Adipose tissue (tissue), 3 donors: ENCODE results near the gene FAAP100. TPM values are rescaled to one million over a fixed set of nuclear protein-coding genes. Genes with fewer than 3 reads are reported as not detected.

Experiments used
- H3K27ac ChIP-seq: one replicate; pipeline ENCODE4 v1.5.1; 2013; ENCODE audit warnings: low read depth, low read length
- WGBS, 3 donors: extraction: QIAGEN DNeasy Blood & Tissue Kit; methylation state at CpG; one replicate each; pipeline ENCODE4 v1.1.7; 2013; 5-methylcytosine and 5-hydroxymethylcytosine counted together
- polyA plus RNA-seq, 3 donors: library from polyadenylated mRNA; stranded (reverse); fragments of 200-250 nt; gene quantifications; one replicate each; pipeline ENCODE4 v1.2.3, GENCODE V29; 2013
- donor health status: healthy with polysubstance abuse.
- donor health status: Bipolar disorder and iron deficiency.
- donor health status: healthy.

FAAP100 gene
- polyA plus RNA-seq, 3 donors = 10.1 to 25.9 (median 22.4) TPM

DNA sequence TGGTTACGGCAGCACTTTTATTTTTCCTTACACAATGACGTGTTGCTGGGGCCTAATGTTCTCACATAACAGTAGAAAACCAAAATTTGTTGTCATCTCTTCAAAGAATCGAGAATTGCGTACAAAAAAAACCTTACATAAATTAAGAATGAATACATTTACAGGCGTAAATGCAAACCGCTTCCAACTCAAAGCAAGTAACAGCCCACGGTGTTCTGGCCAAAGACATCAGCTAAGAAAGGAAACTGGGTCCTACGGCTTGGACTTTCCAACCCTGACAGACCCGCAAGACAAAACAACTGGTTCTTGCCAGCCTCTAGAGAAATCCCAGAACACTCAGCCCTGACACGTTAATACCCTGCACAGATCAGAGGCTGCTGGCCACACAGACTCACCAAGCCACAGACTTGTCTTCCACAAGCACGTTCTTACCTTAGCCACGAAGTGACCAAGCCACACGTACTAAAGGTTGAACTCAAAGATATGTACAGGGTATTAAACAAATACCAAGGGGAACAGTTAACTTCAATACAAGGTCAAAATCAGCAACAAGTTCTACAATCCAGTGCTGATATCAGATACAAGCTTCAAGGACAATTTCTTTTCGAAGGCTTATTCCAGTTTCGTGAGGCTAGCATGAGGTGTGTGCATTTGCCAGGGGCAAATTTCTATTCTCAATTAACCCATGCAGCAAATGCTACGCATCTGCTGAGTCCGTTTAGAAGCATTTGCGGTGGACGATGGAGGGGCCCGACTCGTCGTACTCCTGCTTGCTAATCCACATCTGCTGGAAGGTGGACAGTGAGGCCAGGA lies 42.0 kb downstream of the FAAP100 start:
- no peak overlapping the region for H3K27ac ChIP-seq
- WGBS, 3 donors = 5 to 8% (median 7%) methylated on average over 22 of the region's 22 CpGs

DNA sequence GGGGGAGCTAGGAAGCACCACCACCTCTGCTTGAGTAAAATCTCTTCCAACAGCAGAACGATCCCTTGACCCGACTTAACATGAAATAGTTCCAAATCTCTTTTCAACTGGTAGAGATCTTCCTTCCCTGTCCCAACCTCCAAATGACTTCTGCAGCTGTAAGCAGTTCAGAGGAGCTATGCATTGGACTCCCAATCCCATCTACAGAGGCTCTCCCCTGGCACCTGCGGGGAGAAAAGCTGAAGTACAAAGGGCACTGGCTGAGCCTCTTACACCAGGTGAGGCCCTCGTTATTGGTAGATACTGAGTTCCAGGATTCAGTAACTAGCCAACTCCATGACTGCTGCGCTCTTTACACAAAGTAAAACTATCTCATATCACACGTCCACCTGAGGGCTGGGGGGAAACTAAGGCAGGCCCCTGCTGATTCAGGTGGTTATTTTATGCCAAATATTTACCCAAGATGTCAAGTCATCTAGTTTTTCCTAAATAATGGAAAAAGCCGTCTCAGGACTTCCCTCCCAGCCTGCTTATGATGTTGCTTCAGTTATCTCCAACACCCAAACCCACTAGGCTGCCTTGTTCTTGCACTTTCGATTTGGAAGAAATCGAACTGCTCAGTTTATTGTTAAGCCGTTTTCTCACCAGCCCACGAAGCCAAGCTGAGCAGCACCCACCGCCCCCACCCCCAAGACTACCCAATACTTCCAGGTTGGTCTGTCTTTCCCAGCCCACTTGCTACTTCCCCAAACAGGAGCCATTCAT lies 42.8 kb downstream of the FAAP100 start:
- 16 to 22% (median 20%) methylated on average over 12 of the region's 12 CpGs for WGBS, 3 donors
- no peak overlapping the region for H3K27ac ChIP-seq

DNA sequence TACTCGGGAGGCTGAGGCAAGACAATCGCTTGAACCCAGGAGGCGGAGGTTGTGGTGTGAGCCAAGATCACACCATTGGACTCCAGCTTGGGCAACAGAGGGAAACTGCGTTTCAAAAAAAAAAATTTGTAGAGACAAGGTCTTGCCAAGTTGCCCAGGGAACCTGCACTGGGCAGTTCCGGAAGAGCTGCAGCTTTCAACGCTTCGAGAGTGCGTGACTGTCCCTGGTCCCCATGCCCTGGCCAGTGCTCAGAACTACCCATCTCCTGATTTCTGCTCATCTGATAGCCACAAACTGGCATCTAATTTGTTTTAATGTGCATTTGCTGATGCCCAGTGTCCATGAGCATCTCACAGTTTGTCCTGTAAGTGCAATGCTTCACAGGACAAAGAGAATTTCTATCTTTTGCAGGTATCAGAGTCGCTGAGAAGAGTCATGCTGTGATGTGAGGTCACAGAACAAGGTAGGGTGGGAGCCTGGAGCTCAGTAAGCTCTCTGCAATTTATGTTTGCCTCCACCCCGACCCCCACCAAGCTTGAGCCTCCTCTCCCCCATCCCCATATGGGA lies 43.4 kb downstream of the FAAP100 start:
- WGBS, 3 donors = 63% methylated on average over 10 of the region's 10 CpGs

DNA sequence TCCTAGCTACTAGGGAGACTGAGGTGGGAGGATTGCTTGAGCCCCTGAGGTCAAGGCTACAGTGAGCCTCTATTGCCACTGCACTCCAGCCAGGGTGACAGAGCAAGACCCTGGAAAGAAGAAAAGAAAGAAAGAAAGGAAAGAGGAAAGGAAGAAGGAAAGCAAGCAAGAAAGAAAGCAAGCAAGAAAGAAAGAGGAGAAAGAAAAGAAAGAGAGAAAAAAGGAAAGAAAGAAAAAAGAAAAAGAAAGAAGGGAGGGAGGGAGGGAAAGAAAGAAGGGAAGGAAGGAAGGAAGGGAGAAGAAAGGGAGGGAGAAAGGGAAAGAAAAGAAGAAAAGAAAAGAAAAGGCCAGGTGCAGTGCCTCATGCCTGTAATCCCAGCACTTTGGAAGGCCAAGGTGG lies 48.5 kb downstream of the FAAP100 start:
- no peak overlapping the region for H3K27ac ChIP-seq

More for the DNA sequence above, 43.4 kb downstream of the FAAP100 start:
- no peak overlapping the region for H3K27ac ChIP-seq

DNA sequence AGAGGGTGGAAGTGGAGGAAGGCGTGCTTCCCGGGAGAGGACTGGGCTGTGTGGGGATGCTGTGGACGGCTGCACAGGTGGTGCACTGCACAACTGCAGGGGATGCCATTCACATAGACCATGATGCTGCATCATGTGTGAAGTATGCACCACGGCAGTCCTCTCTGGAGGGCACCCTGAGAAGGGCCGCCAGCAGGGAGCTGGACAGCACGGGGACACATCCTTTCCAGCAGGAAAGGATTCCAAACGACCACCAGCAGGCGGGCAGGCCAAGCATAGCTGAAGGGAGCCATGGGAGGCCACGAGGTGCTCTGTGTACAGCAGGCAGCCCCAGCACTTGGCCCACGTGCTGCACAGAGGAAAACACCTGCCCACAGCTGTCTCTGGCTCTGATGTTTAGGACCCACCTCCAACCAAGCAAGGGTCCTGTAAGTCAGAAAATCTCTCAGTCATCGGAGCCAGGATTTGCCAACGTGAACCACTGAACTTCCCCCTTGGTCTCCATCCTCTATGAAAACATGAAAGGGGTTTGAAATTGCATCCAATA lies 49.6 kb downstream of the FAAP100 start:
- 62 to 74% (median 68%) methylated on average over 12 of the region's 12 CpGs for WGBS, 3 donors

DNA sequence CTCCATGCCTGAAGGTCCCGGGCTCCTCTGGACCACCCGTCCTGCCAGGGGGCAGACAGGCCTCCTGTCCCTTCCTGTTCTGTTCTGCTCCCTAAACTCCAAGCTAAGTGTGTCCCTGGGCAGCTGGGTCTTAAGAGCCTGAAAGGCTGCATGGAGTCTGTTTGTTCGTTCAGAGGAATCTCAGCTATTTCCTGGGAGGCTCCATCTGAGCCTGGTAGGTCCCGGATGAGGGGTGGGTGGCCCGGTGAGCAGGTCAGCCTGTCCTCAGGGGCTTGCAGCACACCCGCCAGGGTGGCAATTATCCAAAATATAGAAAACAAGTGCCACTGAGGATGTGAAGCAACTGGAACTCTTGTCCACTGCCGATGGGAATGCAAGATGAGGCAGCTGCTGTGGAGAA lies 52.1 kb downstream of the FAAP100 start:
- WGBS, 3 donors = 55 to 70% (median 66%) methylated on average over 7 of the region's 7 CpGs
- H3K27ac ChIP-seq = no peak overlapping the region

More for the DNA sequence above, 49.6 kb downstream of the FAAP100 start:
- no peak overlapping the region for H3K27ac ChIP-seq

DNA sequence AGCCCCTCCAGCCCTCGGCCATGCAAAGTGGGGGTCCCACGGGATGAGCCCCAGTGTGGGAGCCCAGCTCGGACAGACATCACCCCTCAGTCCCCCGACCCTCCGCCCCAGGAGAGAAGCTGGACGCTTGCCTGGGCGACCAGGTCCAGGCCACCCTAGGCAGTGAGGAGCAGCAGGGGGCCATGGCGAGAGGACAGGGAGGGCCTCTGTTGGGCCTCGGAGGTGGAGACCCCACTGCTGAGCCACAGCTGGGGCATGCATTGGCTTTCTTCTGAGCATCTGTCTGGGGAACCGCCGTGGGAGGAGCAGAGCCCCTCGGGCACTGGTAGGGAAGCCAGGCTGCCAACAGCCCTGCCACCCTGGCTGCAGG lies 52.6 kb downstream of the FAAP100 start:
- WGBS, 3 donors = 60 to 85% (median 72%) methylated on average over 12 of the region's 12 CpGs
- H3K27ac ChIP-seq = no peak overlapping the region

DNA sequence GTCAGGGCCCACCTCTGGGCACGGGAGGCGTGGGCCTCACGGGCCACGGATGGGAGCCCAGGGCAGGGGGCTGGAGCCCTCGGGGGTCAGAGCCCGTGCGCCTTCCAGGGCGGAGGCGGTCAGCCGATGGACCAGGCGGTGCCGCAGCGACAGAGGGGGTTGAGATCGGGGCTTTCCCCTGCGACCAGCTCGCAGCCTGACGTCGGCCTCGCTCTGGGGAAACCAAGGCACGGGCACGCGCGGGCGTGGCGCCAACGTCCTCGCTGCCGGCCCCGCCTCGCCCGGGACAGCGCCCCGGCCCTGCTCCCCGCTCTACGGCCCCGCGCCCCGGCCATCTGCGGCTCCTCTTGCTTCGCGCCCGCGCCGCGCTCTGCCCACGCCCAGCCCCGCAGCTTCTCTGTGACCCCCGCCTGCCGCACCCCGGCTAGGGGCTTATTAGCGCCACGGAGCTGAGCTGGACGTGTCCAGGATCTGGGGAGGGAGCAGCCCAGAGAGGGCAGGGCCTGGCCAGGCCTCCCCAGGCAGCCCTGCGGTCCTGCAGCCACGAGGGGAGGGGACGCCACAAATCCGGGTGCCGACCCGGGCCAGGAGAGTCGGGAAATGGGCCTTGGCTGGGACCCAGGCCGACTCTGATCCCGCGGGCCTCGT lies 53.1 kb downstream of the FAAP100 start:
- H3K27ac ChIP-seq = no peak overlapping the region
- WGBS, 3 donors = 63 to 68% (median 63%) methylated on average over 51 to 64 of the region's 64 CpGs

DNA sequence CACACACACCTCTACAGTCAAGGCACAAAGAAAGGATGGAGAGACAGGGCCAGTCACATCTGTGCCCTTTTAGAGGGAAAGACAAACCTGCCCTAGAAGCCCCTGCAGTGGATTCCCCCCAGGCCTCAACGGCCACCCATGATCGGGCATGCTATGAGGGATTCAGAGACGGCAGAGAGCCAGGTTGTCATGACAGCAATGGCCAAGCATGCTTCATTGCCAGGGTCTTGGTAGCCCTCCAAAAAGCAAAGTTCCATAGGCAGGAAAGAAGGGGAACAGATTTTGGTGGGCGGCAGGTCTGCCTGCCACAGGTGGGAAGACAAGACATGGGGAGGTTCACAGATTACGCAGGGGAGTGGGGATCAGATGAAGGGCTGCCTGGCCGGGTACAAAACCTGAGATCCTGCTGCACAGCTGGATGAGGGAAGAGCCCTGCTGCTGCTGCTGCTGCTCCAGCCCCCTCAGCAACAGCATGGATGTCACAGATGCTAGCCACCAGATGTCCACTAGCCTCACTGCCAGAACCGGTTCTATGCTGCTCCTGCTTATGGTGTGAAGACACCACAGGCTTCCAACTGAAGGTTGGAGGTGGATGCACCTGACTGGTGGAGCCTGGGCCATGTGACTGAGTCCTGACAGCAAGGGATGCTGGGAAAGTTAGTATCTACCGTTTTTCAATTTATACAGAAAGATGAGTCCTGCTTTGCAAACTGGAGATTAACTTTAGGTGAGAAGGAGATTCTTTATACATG lies 57.4 kb downstream of the FAAP100 start:
- no peak overlapping the region for H3K27ac ChIP-seq
- 49 to 52% (median 49%) methylated on average over 8 of the region's 8 CpGs for WGBS, 3 donors

DNA sequence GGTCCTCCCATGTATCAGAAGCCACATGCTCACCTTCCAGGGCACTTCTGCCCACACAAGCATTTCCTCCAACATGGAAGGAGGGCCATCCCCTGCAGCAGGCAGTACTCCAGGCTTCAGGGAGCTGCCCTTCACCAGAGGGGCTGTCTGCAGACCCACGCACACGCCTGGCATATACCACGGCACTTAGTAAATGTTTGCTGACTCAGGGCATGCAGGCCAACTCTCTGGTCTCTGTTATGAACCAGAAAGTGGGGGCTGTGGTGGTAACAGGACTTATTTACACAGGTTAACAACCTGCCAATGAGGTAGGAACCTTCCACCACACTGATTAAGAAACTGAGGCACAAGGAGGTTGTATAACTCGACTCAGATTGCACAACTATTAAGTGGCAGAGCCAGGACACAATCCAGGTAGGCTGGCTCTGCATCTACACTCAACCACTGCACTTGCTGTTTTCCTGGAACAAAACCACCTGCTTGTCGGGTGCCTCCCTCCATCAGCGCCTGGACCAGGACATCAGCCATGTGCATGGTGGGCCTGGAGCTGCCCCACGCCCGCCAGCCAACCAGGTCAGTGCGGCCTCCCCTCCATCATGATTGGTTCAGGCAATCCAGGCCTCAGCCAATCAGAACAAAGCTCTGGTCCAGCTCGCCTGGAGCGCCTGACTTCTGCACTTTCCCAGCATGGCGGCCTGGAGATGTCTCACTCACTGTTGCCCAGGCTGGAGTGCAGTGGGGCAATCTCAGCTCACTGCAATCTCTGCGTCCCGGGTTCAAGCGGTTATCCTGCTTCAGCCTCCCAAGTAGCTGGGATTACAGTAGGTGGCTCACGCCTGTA lies 58.7 kb downstream of the FAAP100 start:
- 87 to 88% (median 88%) methylated on average over 16 of the region's 16 CpGs for WGBS, 3 donors
- H3K27ac ChIP-seq = no peak overlapping the region

DNA sequence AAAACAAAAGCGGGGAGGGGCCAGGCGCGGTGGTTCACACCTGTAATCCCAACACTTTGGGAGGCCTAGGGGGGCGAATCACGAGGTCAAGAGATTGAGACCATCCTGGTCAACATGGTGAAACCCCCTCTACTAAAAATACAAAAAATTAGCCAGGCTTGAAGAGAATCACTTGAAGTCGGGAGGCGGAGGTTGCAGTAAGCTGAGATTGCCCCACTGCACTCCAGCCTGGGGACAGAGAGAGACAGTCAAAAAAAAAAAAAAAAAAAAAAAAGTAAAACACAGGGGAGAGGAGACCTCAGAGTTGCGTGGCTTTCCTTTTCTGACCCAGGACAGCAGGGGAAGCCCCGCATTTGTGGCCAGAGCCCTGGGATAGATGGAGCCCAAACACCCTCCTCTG lies 59.4 kb downstream of the FAAP100 start:
- 83 to 91% (median 85%) methylated on average over 9 of the region's 9 CpGs for WGBS, 3 donors
- H3K27ac ChIP-seq = no peak overlapping the region

DNA sequence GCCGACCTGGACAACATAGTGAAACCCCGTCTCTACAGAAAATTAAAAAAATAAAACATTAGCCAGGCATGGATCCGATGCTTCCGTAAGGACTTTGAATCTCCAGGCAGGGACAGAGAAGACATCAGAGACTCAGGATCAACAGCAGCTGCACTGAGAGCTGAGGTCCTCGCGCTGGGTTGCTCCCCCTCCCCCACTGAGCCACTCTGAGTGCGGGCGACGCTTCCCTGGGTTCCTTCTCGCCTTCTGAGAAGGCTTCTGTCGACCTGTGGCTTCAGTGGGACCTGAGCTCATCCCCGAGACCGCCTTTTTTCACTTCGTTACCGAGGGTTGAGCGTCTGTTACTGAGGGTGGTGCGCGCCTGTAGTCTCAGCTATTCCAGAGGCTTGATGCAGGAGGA lies 60.0 kb downstream of the FAAP100 start:
- no peak overlapping the region for H3K27ac ChIP-seq
- 62 to 74% (median 74%) methylated on average over 18 of the region's 18 CpGs for WGBS, 3 donors

DNA sequence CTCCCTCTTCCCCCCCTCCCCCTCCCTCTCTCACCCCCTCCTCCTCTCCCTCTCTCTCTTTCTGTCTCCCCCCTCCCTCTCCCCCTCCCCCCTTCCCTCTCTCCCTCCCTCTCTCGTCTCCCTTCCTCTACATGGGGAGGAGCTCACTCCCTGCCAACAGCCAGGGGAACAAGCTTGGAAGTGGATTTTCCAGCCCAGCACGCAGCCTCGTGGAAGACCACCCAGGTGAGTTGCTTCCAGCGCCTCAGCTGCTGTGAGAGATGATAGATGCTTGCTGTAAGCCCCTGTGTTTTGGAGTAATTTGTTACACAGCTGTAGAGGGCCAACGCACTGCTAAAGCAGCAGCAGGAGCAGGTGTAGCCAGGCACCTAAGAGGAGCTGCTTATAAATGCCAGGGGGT lies 60.4 kb downstream of the FAAP100 start:
- 24 to 38% (median 25%) methylated on average over 5 of the region's 5 CpGs for WGBS, 3 donors

DNA sequence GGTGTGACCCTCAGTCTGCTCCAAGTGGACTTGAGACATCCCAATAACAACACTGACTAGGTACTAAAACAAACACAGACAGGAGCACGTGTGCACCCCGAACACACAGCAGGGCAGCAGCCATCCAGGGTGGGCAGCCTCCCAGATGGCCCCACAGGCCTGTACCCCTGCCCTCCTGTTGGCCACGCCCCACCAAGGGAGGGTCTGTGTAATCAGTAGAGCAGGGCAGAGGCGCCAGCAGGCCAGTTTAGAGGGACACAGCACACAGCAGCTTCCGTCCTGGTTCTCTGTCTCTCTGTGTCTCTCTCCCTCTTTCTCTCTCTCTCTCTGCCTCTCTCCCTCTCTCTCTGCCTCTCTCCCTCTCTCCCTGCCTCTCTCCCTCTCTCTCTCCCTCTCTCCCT lies 61.0 kb downstream of the FAAP100 start:
- WGBS, 3 donors = 53 to 62% (median 53%) methylated on average over 4 to 5 of the region's 5 CpGs

More for the DNA sequence above, 60.4 kb downstream of the FAAP100 start:
- no peak overlapping the region for H3K27ac ChIP-seq

DNA sequence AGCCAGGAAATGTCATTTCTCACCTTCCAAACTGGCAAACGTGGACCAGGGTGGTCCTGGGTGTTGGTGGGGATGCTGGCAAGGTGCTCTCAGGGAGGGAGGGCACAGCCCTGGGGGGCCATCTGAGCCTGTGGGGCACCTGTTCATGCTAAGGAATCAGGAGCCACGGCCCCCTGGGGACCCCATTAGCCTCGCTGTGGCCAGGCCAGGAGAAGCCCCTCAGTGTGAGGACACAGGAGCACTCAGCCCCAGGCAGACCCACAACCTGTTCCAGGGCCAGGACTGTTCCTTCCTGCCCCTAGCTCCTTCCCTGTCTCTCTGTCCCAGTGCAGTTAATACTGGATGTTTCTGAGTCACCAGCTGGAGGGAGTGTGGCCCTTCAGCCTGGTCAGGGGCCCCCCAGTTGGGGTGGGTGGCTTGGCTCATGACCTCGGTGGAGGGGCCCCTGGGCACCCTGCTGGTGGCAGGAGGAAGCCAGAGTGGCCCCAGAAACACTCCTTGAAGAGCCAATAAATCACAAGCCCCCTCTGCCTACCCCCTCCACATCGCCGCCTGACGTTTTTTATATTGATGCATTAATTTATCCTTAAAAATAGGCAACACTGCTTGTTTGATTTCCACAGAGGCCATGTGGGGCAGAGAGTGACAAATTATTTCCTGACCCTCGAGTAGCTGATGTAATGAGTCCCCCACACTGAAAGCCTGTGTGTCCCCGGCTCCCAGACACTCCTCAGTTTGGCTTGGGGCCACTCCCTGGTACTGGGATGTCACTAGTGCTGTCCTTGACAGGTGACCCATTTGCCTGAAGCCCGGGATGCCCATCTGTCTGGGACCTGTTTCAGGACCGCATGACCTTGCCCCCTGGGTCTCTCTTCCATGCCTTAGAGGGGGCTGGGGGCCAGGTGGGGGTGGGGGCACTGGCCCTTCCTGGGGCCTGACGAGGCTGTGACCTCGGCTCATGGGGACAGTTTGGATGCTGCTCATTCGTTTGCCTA lies 61.9 kb downstream of the FAAP100 start:
- H3K27ac ChIP-seq = no peak overlapping the region
- 63 to 66% (median 65%) methylated on average over 14 of the region's 14 CpGs for WGBS, 3 donors

More for the DNA sequence above, 61.0 kb downstream of the FAAP100 start:
- H3K27ac ChIP-seq = no peak overlapping the region
